Liver (tissue), 9 donors: ENCODE measurements around the gene ARFGAP1. TPM values are rescaled to one million over a fixed set of nuclear protein-coding genes. Genes with fewer than 3 reads are reported as not detected.

Source experiments
- DNase-seq: peaks from one replicate; pipeline ENCODE4 v3.0.0-alpha.2; 2017; ENCODE audit warnings: low spot score
- H3K27ac ChIP-seq, 2 donors: one replicate each; pipeline ENCODE4 v1.7.0; 2013; ENCODE audit warnings: inconsistent platforms in 2 of 2, low read length in 2 of 2, control low read depth in 1 of 2, low read depth in 1 of 2, mild to moderate bottlenecking in 1 of 2
- H3K27me3 ChIP-seq, 4 donors: one replicate each; pipeline versions ENCODE4 v1.6.1 to v1.7.0; 2013; ENCODE audit warnings: low read length in 3 of 4, inconsistent platforms in 1 of 4, mild to moderate bottlenecking in 1 of 4, moderate library complexity in 1 of 4; ENCODE audit not compliant: control insufficient read depth in 4 of 4, insufficient read depth in 4 of 4
- H3K36me3 ChIP-seq, 4 donors: one replicate each; pipeline versions ENCODE4 v1.6.1 to v1.7.0; 2013; ENCODE audit warnings: low read length in 3 of 4, mild to moderate bottlenecking in 3 of 4, low read depth in 1 of 4, moderate library complexity in 1 of 4; ENCODE audit not compliant: control insufficient read depth in 4 of 4, insufficient read depth in 3 of 4
- H3K4me1 ChIP-seq, 4 donors: one replicate each; pipeline versions ENCODE4 v1.6.1 to v1.7.0; 2013; ENCODE audit warnings: low read length in 3 of 4, mild to moderate bottlenecking in 3 of 4, moderate library complexity in 1 of 4; ENCODE audit not compliant: control insufficient read depth in 4 of 4, insufficient read depth in 4 of 4
- H3K4me3 ChIP-seq, 3 donors: one replicate each; pipeline versions ENCODE4 v1.6.1 to v1.7.0; 2013; ENCODE audit warnings: low read length in 3 of 3, control low read depth in 1 of 3, low read depth in 1 of 3, mild to moderate bottlenecking in 1 of 3
- H3K9ac ChIP-seq, 2 donors: one replicate each; pipeline ENCODE4 v1.7.0; 2013; ENCODE audit warnings: low read length in 2 of 2, mild to moderate bottlenecking in 2 of 2, moderate library complexity in 2 of 2, control low read depth in 1 of 2, low read depth in 1 of 2
- H3K9me3 ChIP-seq, 4 donors: one replicate each; pipeline versions ENCODE4 v1.6.1 to v1.7.0; 2013; ENCODE audit warnings: low read length in 3 of 4; ENCODE audit not compliant: control insufficient read depth in 4 of 4
- EGR1 ChIP-seq, 2 donors: IDR thresholded peaks; 2 replicates each; pipeline ENCODE4 v1.6.1; 2016 to 2018; ENCODE audit warnings: antibody characterized with exemption in 2 of 2, low read depth in 2 of 2
- GABPA ChIP-seq, 2 donors: IDR thresholded peaks in 1 of 2; conservative IDR thresholded peaks in 1 of 2; 2 replicates each; pipeline ENCODE4 v1.6.1; 2016; ENCODE audit warnings: antibody characterized with exemption in 2 of 2, mild to moderate bottlenecking in 1 of 2, moderate library complexity in 1 of 2
- HNF4A ChIP-seq, 2 donors: conservative IDR thresholded peaks; 2 replicates each; pipeline ENCODE4 v1.6.1; 2016; ENCODE audit warnings: antibody characterized with exemption in 2 of 2, mild to moderate bottlenecking in 2 of 2
- JUND ChIP-seq, 2 donors: IDR thresholded peaks; 2 replicates each; pipeline ENCODE4 v1.6.1; 2016; ENCODE audit warnings: antibody characterized with exemption in 2 of 2
- RAD21 ChIP-seq, 2 donors: IDR thresholded peaks; 2 replicates each; pipeline ENCODE4 v1.6.1; 2016; ENCODE audit warnings: antibody characterized with exemption in 2 of 2, mild to moderate bottlenecking in 2 of 2
- RXRA ChIP-seq, 2 donors: IDR thresholded peaks; 2 replicates each; pipeline ENCODE4 v1.6.1; 2017 to 2018; ENCODE audit warnings: antibody characterized with exemption in 2 of 2, mild to moderate bottlenecking in 1 of 2
- SP1 ChIP-seq: IDR thresholded peaks from 2 replicates; pipeline ENCODE4 v1.6.1; 2018; ENCODE audit warnings: antibody characterized with exemption, mild to moderate bottlenecking
- TAF1 ChIP-seq: conservative IDR thresholded peaks from 2 replicates; pipeline ENCODE4 v1.6.1; 2016; ENCODE audit warnings: antibody characterized with exemption, mild to moderate bottlenecking
- WGBS: extraction: QIAGEN DNeasy Blood & Tissue Kit; methylation state at CpG from one replicate; pipeline ENCODE4 v1.1.7; 2013; 5-methylcytosine and 5-hydroxymethylcytosine counted together
- polyA plus RNA-seq, 2 donors: library from polyadenylated mRNA; stranded (reverse) in 1 of 2; unstranded in 1 of 2; fragments of 200-250 nt in 1 of 2; fragments of >200 nt in 1 of 2; fragmentation: Nextera tagmentation in 1 of 2; extraction: Ambion mirVana in 1 of 2; gene quantifications; one replicate each; pipeline versions ENCODE4 v1.2.1 to v1.2.3, GENCODE V29; 2013 to 2015
- total RNA-seq, 2 donors: library from RNA; depleted of rRNA; stranded (reverse); fragments of >200 nt; gene quantifications; one replicate each; pipeline ENCODE4 v1.2.3, GENCODE V29; 2014
- TF ChIP-seq, protein P1 (sequence below): IDR thresholded peaks from 2 replicates; pipeline ENCODE4 v1.6.1; 2016; ENCODE audit warnings: antibody characterized with exemption, mild to moderate bottlenecking
- TF ChIP-seq, protein P2 (sequence below): fragments of 150-350 bp; IDR thresholded peaks from 2 replicates; pipeline ENCODE4 v1.5.1; 2017; ENCODE audit warnings: improper control_type of control experiment, low read depth, low read length; ENCODE audit not compliant: missing input control
- donor health status: healthy.
- donor health status: healthy.
- donor health status: healthy.
- donor health status: healthy.
- donor health status: healthy.

Gene ARFGAP1
- total and polyA plus RNA-seq, 4 donors: 11.2 to 29.7 (median 21.8) TPM

DNA sequence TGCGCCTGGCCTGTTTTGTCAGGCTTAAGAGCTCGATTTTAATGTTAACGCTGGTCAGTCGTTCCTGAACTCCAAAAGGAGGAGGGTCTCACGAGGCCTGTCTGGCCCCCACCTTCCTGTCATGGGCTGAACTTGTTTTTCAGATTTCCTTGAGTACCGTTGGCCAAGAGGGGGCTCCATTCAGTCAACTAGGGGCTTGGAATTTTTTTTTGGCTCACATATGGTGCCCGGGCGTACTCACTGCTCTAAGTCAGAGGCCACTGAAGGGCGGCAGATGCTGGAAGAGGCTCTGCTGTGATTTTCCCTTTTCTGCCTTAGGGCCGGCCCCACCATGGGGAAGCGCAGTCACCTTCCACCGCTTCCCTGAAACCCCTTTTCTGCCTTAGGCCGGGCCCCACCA lies 43.8 kb upstream of the ARFGAP1 start:
- WGBS: 62% methylated on average over 13 of the region's 13 CpGs
- Histone ChIP-seq H3K4me1 (peaks cover 0 to 4% (median 1%) of the 10 kb centered on the region in 4 donors), H3K36me3 (no peaks in the 10 kb centered on the region), H3K4me3 (no peak overlapping the region), H3K27me3 (peaks cover 0 to 4% (median 2%) of the 10 kb centered on the region in 4 donors), H3K9me3 (no peaks in the 10 kb centered on the region), H3K27ac (no peak overlapping the region), H3K9ac (no peak overlapping the region)
- DNase-seq: no peak
- TF ChIP-seq HNF4A (conservative IDR thresholded peaks at IDR 0.05) (no peak), TAF1 (no peak), SP1 (no peak), RXRA (IDR thresholded peaks at IDR 0.05) (no peak), GABPA (IDR thresholded peaks at IDR 0.05 in 1 of 2, conservative IDR thresholded peaks at IDR 0.05 in 1 of 2) (no peak), EGR1 (IDR thresholded peaks at IDR 0.05; ENCODE audit: low read depth in 2 of 2) (no peak), JUND (IDR thresholded peaks at IDR 0.05) (no peak)
- TF ChIP-seq, protein P1, sequence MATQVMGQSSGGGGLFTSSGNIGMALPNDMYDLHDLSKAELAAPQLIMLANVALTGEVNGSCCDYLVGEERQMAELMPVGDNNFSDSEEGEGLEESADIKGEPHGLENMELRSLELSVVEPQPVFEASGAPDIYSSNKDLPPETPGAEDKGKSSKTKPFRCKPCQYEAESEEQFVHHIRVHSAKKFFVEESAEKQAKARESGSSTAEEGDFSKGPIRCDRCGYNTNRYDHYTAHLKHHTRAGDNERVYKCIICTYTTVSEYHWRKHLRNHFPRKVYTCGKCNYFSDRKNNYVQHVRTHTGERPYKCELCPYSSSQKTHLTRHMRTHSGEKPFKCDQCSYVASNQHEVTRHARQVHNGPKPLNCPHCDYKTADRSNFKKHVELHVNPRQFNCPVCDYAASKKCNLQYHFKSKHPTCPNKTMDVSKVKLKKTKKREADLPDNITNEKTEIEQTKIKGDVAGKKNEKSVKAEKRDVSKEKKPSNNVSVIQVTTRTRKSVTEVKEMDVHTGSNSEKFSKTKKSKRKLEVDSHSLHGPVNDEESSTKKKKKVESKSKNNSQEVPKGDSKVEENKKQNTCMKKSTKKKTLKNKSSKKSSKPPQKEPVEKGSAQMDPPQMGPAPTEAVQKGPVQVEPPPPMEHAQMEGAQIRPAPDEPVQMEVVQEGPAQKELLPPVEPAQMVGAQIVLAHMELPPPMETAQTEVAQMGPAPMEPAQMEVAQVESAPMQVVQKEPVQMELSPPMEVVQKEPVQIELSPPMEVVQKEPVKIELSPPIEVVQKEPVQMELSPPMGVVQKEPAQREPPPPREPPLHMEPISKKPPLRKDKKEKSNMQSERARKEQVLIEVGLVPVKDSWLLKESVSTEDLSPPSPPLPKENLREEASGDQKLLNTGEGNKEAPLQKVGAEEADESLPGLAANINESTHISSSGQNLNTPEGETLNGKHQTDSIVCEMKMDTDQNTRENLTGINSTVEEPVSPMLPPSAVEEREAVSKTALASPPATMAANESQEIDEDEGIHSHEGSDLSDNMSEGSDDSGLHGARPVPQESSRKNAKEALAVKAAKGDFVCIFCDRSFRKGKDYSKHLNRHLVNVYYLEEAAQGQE: no peak

DNA sequence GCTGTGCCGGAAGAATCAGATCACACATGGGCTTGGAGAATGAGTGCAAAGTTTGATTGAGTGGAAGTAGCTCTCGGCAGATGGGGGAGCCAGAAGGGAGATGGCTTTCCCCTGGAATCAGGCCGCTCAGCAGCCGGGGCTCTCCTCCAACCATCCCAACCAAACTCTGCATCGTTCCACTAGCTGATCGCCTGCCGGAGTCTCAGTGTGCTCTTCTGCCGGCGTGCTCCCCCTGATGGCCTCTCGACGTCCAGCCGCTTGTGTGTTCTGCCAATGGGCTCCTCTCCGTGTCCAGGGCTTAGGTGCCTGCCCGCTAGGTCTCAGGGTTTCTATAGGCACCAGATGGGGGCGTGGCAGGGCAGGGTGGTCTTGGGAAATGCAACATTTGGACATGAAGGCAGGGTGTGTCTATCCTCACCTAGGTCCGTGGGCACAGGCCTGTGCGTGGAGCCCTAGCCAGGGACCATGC lies 41.8 kb upstream of the ARFGAP1 start:
- peak; percentile 53 for DNase-seq
- Histone ChIP-seq H3K36me3 (no peaks in the 10 kb centered on the region), H3K4me1 (peaks cover 0 to 4% (median 1%) of the 10 kb centered on the region in 4 donors), H3K27ac (no peak overlapping the region), H3K9me3 (no peaks in the 10 kb centered on the region), H3K27me3 (peaks cover 0 to 7% (median 2%) of the 10 kb centered on the region in 4 donors), H3K9ac (no peak overlapping the region), H3K4me3 (no peak overlapping the region)
- TF ChIP-seq, protein P2, sequence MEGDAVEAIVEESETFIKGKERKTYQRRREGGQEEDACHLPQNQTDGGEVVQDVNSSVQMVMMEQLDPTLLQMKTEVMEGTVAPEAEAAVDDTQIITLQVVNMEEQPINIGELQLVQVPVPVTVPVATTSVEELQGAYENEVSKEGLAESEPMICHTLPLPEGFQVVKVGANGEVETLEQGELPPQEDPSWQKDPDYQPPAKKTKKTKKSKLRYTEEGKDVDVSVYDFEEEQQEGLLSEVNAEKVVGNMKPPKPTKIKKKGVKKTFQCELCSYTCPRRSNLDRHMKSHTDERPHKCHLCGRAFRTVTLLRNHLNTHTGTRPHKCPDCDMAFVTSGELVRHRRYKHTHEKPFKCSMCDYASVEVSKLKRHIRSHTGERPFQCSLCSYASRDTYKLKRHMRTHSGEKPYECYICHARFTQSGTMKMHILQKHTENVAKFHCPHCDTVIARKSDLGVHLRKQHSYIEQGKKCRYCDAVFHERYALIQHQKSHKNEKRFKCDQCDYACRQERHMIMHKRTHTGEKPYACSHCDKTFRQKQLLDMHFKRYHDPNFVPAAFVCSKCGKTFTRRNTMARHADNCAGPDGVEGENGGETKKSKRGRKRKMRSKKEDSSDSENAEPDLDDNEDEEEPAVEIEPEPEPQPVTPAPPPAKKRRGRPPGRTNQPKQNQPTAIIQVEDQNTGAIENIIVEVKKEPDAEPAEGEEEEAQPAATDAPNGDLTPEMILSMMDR: peak; percentile 51
- no peak for TF ChIP-seq SP1
- peak; percentile 50 to 73 for TF ChIP-seq RAD21 (IDR thresholded peaks at IDR 0.05)
- 11% methylated on average over 17 of the region's 17 CpGs for WGBS

DNA sequence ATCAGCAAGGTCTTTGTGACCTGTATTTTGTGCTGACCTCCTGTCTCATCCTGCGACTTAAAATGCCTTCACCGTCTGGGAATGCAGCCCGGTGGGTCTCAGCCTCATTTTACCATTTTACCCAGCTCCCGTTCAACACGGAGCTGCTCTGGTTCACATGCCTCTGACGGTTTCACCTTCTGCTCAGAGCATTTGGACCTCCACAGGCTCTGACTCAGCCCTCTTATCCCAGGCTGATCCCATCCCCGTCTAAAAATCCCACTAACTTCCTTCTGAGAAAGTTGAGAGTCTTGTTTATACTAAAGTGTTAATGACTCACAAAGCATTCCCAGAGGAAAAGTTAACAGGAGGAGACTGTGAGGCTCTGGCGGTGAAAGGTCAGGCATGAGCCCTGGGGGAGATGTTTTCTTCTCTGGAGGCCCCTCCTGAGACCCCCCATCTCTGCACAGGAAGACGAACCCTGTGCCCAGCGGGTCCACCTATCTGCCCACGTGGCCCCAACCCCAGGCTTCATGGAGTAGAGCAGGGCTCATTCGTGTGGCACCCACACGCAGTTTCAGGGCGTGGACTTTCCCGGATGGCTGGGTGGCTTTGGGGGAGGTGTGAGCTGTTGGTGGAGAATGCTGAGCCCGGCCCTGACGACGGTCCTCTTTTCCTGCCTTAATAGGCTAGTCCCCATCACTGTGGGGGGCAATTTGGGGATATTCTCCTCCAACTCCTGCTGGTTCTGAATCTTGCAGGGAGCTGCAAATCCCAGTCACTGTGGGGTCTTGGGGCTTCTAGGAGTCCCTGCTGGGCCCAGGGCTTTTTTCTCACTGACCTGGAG lies 40.2 kb upstream of the ARFGAP1 start:
- H3K27me3 ChIP-seq: peaks cover 0 to 7% (median 2%) of the 10 kb centered on the region in 4 donors
- H3K27ac ChIP-seq: no peak overlapping the region
- TF ChIP-seq HNF4A (conservative IDR thresholded peaks at IDR 0.05) (no peak), JUND (IDR thresholded peaks at IDR 0.05) (peak in 1 of 2 donors; percentile 5)
- TF ChIP-seq, protein P1: no peak

More for the DNA sequence above, 40.2 kb upstream of the ARFGAP1 start:
- no peak overlapping the region for H3K4me3 ChIP-seq
- 40% methylated on average over 18 of the region's 18 CpGs for WGBS
- no peaks in the 10 kb centered on the region for H3K9me3 ChIP-seq
- DNase-seq: no peak
- H3K4me1 ChIP-seq: peaks cover 0 to 4% (median 1%) of the 10 kb centered on the region in 4 donors
- H3K36me3 ChIP-seq: no peaks in the 10 kb centered on the region
- H3K9ac ChIP-seq: no peak overlapping the region
